SK-N-SH (cell line): ENCODE measurements around the gene GAB1. TPM values are rescaled to one million over a fixed set of nuclear protein-coding genes. Genes with fewer than 3 reads are reported as not detected.

Source experiments
- CTCF ChIA-PET: fragments of 300-600, 350-600 bp; formaldehyde crosslinking; extraction: SDS; loops from one replicate; lab custom pipeline; 2021; lab: Yijun Ruan, JAX
- POLR2A ChIA-PET: fragments of 350-600 bp; sonication (Branson Sonifier 250); formaldehyde crosslinking; extraction: SDS; loops from one replicate; lab custom pipeline; 2020; ENCODE audit warnings: antibody characterized with exemption, inconsistent platforms; lab: Yijun Ruan, JAX
- DNase-seq: peaks from one replicate; pipeline ENCODE4 v3.0.0; 2012
- H2AFZ ChIP-seq: fragments of 200-600 bp; sonication (generic); 2 replicates; pipeline ENCODE4 v1.8.1; 2016; ENCODE audit warnings: antibody characterized with exemption, mild to moderate bottlenecking, low read depth
- H3F3A ChIP-seq: fragments of 200-600 bp; sonication (generic); replicated peaks from 2 replicates; pipeline ENCODE3; 2016; ENCODE audit warnings: antibody characterized with exemption, mild to moderate bottlenecking; ENCODE audit not compliant: insufficient read depth
- H3K27ac ChIP-seq, 2 experiments: fragments of 200-500 bp in 1 of 2; fragments of 200-600 bp in 1 of 2; sonication (Bioruptor generic) in 1 of 2; sonication (generic), shearing (Covaris generic) in 1 of 2; 2 replicates each; pipeline versions ENCODE4 v1.5.1 to v1.6.1; 2014 to 2016; ENCODE audit warnings: low read depth in 2 of 2, inconsistent platforms in 1 of 2, low read length in 1 of 2, mild to moderate bottlenecking in 1 of 2, mixed read lengths in 1 of 2
- H3K27me3 ChIP-seq: fragments of 200-600 bp; sonication (generic), shearing (Covaris generic); 2 replicates; pipeline ENCODE4 v1.6.1; 2016; ENCODE audit warnings: mixed run types; ENCODE audit not compliant: insufficient read depth
- H3K36me3 ChIP-seq, 2 experiments: fragments of 200-500 bp in 1 of 2; fragments of 200-600 bp in 1 of 2; sonication (Bioruptor generic) in 1 of 2; sonication (generic) in 1 of 2; replicated peaks in 1 of 2; 2 replicates each; pipeline versions ENCODE3 to v1.5.1; 2014 to 2016; ENCODE audit warnings: low read length in 1 of 2, mild to moderate bottlenecking in 1 of 2; ENCODE audit not compliant: insufficient read depth in 2 of 2, control insufficient read depth in 1 of 2
- H3K4me1 ChIP-seq, 2 experiments: fragments of 200-500 bp in 1 of 2; fragments of 200-600 bp in 1 of 2; sonication (Bioruptor generic) in 1 of 2; sonication (generic), shearing (Covaris generic) in 1 of 2; 2 replicates each; pipeline versions ENCODE4 v1.5.1 to v1.6.1; 2014 to 2016; ENCODE audit warnings: low read depth in 1 of 2, low read length in 1 of 2, mixed run types in 1 of 2; ENCODE audit not compliant: insufficient read depth in 2 of 2, control insufficient read depth in 1 of 2
- H3K4me2 ChIP-seq: fragments of 200-600 bp; sonication (generic), shearing (Covaris generic); 2 replicates; pipeline ENCODE4 v1.6.1; 2017; ENCODE audit warnings: mixed run types
- H3K4me3 ChIP-seq, 2 experiments: fragments of 200-500 bp in 1 of 2; fragments of 200-600 bp in 1 of 2; sonication (Bioruptor generic) in 1 of 2; sonication (generic), shearing (Covaris generic) in 1 of 2; 2 replicates each; pipeline versions ENCODE4 v1.5.1 to v1.8.1; 2014 to 2016; ENCODE audit warnings: low read depth in 2 of 2, inconsistent platforms in 1 of 2, low read length in 1 of 2, mild to moderate bottlenecking in 1 of 2, mixed read lengths in 1 of 2, moderate library complexity in 1 of 2
- H3K79me2 ChIP-seq: fragments of 200-600 bp; sonication (generic); 2 replicates; pipeline ENCODE4 v1.8.1; 2017; ENCODE audit warnings: mild to moderate bottlenecking; ENCODE audit not compliant: insufficient read depth
- H3K9ac ChIP-seq: fragments of 200-600 bp; sonication (generic); 2 replicates; pipeline ENCODE4 v1.6.1; 2017; ENCODE audit warnings: mixed run types
- H3K9me2 ChIP-seq: fragments of 200-600 bp; sonication (generic); 2 replicates; pipeline ENCODE4 v1.6.1; 2017; ENCODE audit warnings: mixed run types
- H3K9me3 ChIP-seq: fragments of 200-600 bp; sonication (generic); 2 replicates; pipeline ENCODE4 v1.6.1; 2017; ENCODE audit warnings: mixed run types, mild to moderate bottlenecking, moderate library complexity
- H4K20me1 ChIP-seq: fragments of 200-600 bp; sonication (generic); 2 replicates; pipeline ENCODE4 v1.6.1; 2017; ENCODE audit warnings: mild to moderate bottlenecking, mixed run types; ENCODE audit not compliant: insufficient read depth
- CHD2 ChIP-seq: fragments of 150-350 bp; IDR thresholded peaks from 2 replicates; pipeline ENCODE4 v1.6.1; 2018; ENCODE audit warnings: low read length; ENCODE audit not compliant: partially characterized antibody
- ELF1 ChIP-seq: IDR thresholded peaks from 2 replicates; pipeline ENCODE4 v1.4.0; 2012
- GABPA ChIP-seq: IDR thresholded peaks from 2 replicates; pipeline ENCODE4 v1.4.0; 2012; ENCODE audit warnings: low read depth, mild to moderate bottlenecking
- MEF2A ChIP-seq: IDR thresholded peaks from 2 replicates; pipeline ENCODE4 v1.4.0; 2012; ENCODE audit warnings: low read depth, borderline replicate concordance
- MXI1 ChIP-seq: IDR thresholded peaks from 2 replicates; pipeline ENCODE4 v1.6.1; 2012; ENCODE audit warnings: mild to moderate bottlenecking, low read depth, low read length, improper control_type of control experiment
- NFIC ChIP-seq: IDR thresholded peaks from 2 replicates; pipeline ENCODE4 v1.4.0; 2012; ENCODE audit warnings: borderline replicate concordance
- PBX3 ChIP-seq: IDR thresholded peaks from 2 replicates; pipeline ENCODE4; 2012
- POLR2AphosphoS5 ChIP-seq: IDR thresholded peaks from 2 replicates; pipeline ENCODE4 v1.6.1; 2012; ENCODE audit warnings: low read depth, low read length
- RAD21 ChIP-seq: IDR thresholded peaks from 2 replicates; pipeline ENCODE4 v1.6.1; 2012; ENCODE audit warnings: mild to moderate bottlenecking, low read length
- RXRA ChIP-seq: IDR thresholded peaks from 2 replicates; pipeline ENCODE4 v1.4.0; 2012; ENCODE audit warnings: low read depth, mild to moderate bottlenecking, borderline replicate concordance
- TAF1 ChIP-seq: IDR thresholded peaks from 2 replicates; pipeline ENCODE4 v1.6.1; 2012; ENCODE audit warnings: low read depth, mild to moderate bottlenecking, low read length, moderate library complexity, borderline replicate concordance
- TEAD4 ChIP-seq: IDR thresholded peaks from 2 replicates; pipeline ENCODE4 v1.4.0; 2012; ENCODE audit warnings: mild to moderate bottlenecking, borderline replicate concordance; ENCODE audit not compliant: insufficient read depth
- USF1 ChIP-seq: IDR thresholded peaks from 2 replicates; pipeline ENCODE4 v1.4.0; 2012; ENCODE audit warnings: low read depth, borderline replicate concordance
- USF2 ChIP-seq: fragments of 150-350 bp; IDR thresholded peaks from 2 replicates; pipeline ENCODE4 v1.6.1; 2017; ENCODE audit warnings: antibody characterized with exemption, low read length, low read depth, borderline replicate concordance
- YY1 ChIP-seq: IDR thresholded peaks from 2 replicates; pipeline ENCODE4 v1.4.0; 2012; ENCODE audit warnings: low read depth, mild to moderate bottlenecking
- WGBS: methylation state at CpG from one replicate; pipeline ENCODE4 v1.1.6; 2017; ENCODE audit warnings: low lambda C conversion rate; 5-methylcytosine and 5-hydroxymethylcytosine counted together
- polyA plus RNA-seq, 3 experiments: library from polyadenylated mRNA; depleted of rRNA; stranded (reverse); fragments of >200 nt; gene quantifications; 2 replicates each; pipeline ENCODE4 v1.2.3, GENCODE V29; 2012
- TF ChIP-seq, protein P1 (sequence below): IDR thresholded peaks from 2 replicates; pipeline ENCODE4 v1.4.0; 2012; ENCODE audit warnings: low read depth, borderline replicate concordance

The GAB1 gene
- polyA plus RNA-seq, 1 of the 3 experiments (the other 2 are of a cell fraction), result 3.7 TPM

DNA sequence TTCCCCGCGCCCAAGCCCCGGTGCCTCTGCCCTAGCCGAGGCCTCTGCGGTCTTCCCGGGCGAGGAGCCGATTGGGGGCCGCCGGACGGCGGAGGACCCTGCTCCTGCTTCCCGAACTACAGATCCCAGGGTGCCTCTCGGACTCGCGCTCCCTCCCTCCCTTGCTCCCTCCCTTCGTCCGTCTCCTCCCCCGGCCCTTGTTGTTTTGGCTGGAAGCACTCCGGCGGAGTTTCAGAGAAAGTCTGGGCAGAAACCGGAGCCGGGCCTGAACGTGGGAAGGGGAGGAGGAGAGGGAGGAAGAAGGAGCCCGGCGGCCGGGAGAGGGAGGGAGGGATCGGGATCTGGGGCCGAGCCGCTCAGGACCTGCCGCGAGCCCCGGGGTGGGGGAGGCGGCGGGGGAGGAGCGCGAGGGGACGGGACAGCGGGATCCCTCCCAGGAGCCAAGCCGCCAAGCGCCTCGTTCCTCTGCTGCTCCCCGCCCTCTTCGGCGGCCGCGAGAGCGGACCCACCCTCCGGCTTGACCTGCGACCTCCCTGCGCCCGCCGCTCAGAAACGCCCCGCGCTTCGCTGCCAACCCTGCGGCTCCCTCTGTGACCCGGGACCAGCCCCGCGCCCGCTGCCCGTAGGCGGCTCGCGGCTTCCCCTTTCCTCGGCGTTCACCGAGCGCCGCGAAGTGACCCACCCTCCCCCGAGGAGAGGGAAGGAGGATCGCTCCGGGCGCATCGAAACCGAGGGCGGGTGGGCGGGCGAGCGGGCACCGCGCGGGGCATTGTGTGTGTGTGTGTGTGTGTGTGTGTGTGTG is 496 bp upstream of the GAB1 start:
- CTCF ChIA-PET, result interaction anchor here (0.6 to 3.0 kb wide), 9 partner anchors 9 to 149 kb away, joined by 3 to 8 read pairs (median 3); no protein-coding TSS in a partner anchor
- Histone ChIP-seq H3K9ac (peak overlapping the region; percentile 88), H3K27me3 (no peaks in the 10 kb centered on the region)
- TF ChIP-seq POLR2AphosphoS5 (peak; percentile 53; the same call in 1 of the 2 replicates), RXRA (no peak), TAF1 (no peak), CHD2 (peak; percentile 45), USF2 (no peak), MXI1 (0 out of 2 replicates have a peak, but pooled peaks have one; percentile 13), PBX3 (0 out of 2 replicates have a peak, but pooled peaks have one; percentile 12), RAD21 (0 out of 2 replicates have a peak, but pooled peaks have one; percentile 10), GABPA (no peak), YY1 (no peak), USF1 (0 out of 2 replicates have a peak, but pooled peaks have one; percentile 3), MEF2A (no peak), TEAD4 (0 out of 2 replicates have a peak, but pooled peaks have one; percentile 35), ELF1 (peak; percentile 45), NFIC (peak; percentile 12; the same call in 1 of the 2 replicates)
- TF ChIP-seq, protein P1, sequence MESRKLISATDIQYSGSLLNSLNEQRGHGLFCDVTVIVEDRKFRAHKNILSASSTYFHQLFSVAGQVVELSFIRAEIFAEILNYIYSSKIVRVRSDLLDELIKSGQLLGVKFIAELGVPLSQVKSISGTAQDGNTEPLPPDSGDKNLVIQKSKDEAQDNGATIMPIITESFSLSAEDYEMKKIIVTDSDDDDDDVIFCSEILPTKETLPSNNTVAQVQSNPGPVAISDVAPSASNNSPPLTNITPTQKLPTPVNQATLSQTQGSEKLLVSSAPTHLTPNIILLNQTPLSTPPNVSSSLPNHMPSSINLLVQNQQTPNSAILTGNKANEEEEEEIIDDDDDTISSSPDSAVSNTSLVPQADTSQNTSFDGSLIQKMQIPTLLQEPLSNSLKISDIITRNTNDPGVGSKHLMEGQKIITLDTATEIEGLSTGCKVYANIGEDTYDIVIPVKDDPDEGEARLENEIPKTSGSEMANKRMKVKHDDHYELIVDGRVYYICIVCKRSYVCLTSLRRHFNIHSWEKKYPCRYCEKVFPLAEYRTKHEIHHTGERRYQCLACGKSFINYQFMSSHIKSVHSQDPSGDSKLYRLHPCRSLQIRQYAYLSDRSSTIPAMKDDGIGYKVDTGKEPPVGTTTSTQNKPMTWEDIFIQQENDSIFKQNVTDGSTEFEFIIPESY, result peak; percentile 62; the same call in 1 of the 2 replicates
- TF ChIP-seq, all 33 proteins: peak for 10
- peak overlapping the region; percentile 82 to 98 for H3K4me3 ChIP-seq
- peaks cover under 1 to 5% of the 10 kb centered on the region in 2 experiments; a peak in 3 of 4 replicates for H3K4me1 ChIP-seq
- peak; percentile 92 for DNase-seq
- H3K9me3 ChIP-seq, result no peaks in the 10 kb centered on the region
- POLR2A ChIA-PET, result interaction anchor here (1.0 to 1.5 kb wide), 3 partner anchors 16 to 178 kb away, joined by 3 to 6 read pairs (median 5); partner anchors contain the start of gene SMARCA5
- peak overlapping the region; percentile 90 to 91 for H3K27ac ChIP-seq
- WGBS, result 1% methylated on average over 43 of the region's 85 CpGs
- peak overlapping the region; percentile 100 for H3K4me2 ChIP-seq
- H3K79me2 ChIP-seq, result peaks cover 40% of the 10 kb centered on the region; the same call in 1 of the 2 replicates
- H3K36me3 ChIP-seq, result no peaks in the 10 kb centered on the region
- H3K9me2 ChIP-seq, result no peaks in the 10 kb centered on the region
- H4K20me1 ChIP-seq, result peaks cover 31% of the 10 kb centered on the region
- H3F3A ChIP-seq, result peaks cover 11% of the 10 kb centered on the region
- peak overlapping the region; percentile 94 for H2AFZ ChIP-seq
